NB4 (cell line): ENCODE results near the gene SPINK9.

Source experiments
- CTCF ChIP-seq: IDR thresholded peaks from one replicate; pipeline ENCODE4 v1.5.1; 2012; ENCODE audit warnings: low read depth, low read length
- MAX ChIP-seq: IDR thresholded peaks from 2 replicates; pipeline ENCODE4 v1.6.1; 2011; ENCODE audit warnings: low read depth, low read length
- MYC ChIP-seq: IDR thresholded peaks from 2 replicates; pipeline ENCODE4 v1.6.1; 2011; ENCODE audit warnings: low read depth, low read length
- POLR2A ChIP-seq: IDR thresholded peaks from 2 replicates; pipeline ENCODE4 v1.6.1; 2011; ENCODE audit warnings: mild to moderate bottlenecking; ENCODE audit not compliant: insufficient read length; ENCODE audit errors: extremely low read depth

- TF ChIP-seq CTCF (no peak), MYC (no peak), POLR2A (no peak), MAX (no peak)
These were observed 32.9 kb downstream of the SPINK9 start for GRCh38 chr5:148368299-148368698.
